Osteocyte (in vitro differentiated cells): ENCODE data around the gene BCL7A. TPM values are rescaled to one million over a fixed set of nuclear protein-coding genes. Genes with fewer than 3 reads are reported as not detected.

ENCODE experiments used
- DNase-seq: peaks from one replicate; pipeline ENCODE4 v3.0.0; 2021; ENCODE audit warnings: mixed read lengths; ENCODE audit not compliant: unreplicated experiment; ENCODE audit errors: extremely low spot score
- H3K27ac Mint-ChIP-seq: one replicate; pipeline ENCODE4 v1.8.0; 2021; ENCODE audit warnings: mild to moderate bottlenecking, mixed read lengths; ENCODE audit not compliant: unreplicated experiment
- H3K27me3 Mint-ChIP-seq: one replicate; pipeline ENCODE4 v1.8.0; 2021; ENCODE audit warnings: mixed read lengths; ENCODE audit not compliant: unreplicated experiment
- H3K36me3 Mint-ChIP-seq: one replicate; pipeline ENCODE4 v1.8.0; 2021; ENCODE audit warnings: mixed read lengths; ENCODE audit not compliant: unreplicated experiment
- H3K4me1 Mint-ChIP-seq: one replicate; pipeline ENCODE4 v1.8.0; 2021; ENCODE audit warnings: mixed read lengths; ENCODE audit not compliant: unreplicated experiment
- H3K4me3 Mint-ChIP-seq: one replicate; pipeline ENCODE4 v1.8.0; 2021; ENCODE audit warnings: mild to moderate bottlenecking, moderate library complexity, mixed read lengths; ENCODE audit not compliant: unreplicated experiment
- H3K9me3 Mint-ChIP-seq: one replicate; pipeline ENCODE4 v1.8.0; 2021; ENCODE audit warnings: mixed read lengths; ENCODE audit not compliant: unreplicated experiment
- total RNA-seq: library from RNA; stranded (reverse); gene quantifications from 2 replicates; pipeline ENCODE4 v1.2.1, GENCODE V29; 2021
- TF ChIP-seq, protein P1 (sequence below): fragments of 200-600 bp; sonication (generic); IDR thresholded peaks from 2 replicates; pipeline ENCODE4 v1.5.0; 2021; ENCODE audit warnings: antibody characterized with exemption, mild to moderate bottlenecking, moderate library complexity

The BCL7A gene
- total RNA-seq, 1 donor from 2014 or later: 10.0 TPM

DNA sequence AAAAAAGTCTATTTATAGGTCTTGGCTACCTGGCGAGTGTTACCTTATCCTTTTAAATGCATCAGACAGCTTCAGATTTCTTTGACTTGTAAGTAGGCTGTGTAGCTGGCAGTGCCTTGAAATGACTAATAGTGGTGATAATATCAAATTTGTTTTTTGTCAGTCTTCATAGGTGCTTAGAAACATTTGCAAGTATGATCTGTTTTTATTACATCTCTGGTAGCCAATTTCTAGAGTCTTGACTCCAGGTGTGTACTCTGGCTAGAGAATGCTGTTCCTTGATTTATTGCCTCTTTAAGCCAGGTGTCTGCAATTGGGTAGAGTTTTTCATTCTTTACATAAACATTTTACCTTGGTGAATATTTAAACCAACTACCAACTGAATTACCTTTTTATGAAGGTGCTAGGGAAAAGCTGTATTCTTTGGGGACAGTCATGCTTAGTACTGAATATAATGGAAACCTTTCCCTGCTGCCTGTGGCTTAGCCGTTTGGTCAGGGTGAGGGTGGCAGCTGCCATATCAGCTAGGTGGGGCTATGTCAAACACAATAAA is 89.5 kb downstream of the BCL7A start:
- no peaks in the 10 kb centered on the region for H3K9me3 Mint-ChIP-seq
- H3K36me3 Mint-ChIP-seq: no peaks in the 10 kb centered on the region
- H3K4me3 Mint-ChIP-seq: no peak overlapping the region
- H3K4me1 Mint-ChIP-seq: peaks cover 33% of the 10 kb centered on the region
- TF ChIP-seq, protein P1, sequence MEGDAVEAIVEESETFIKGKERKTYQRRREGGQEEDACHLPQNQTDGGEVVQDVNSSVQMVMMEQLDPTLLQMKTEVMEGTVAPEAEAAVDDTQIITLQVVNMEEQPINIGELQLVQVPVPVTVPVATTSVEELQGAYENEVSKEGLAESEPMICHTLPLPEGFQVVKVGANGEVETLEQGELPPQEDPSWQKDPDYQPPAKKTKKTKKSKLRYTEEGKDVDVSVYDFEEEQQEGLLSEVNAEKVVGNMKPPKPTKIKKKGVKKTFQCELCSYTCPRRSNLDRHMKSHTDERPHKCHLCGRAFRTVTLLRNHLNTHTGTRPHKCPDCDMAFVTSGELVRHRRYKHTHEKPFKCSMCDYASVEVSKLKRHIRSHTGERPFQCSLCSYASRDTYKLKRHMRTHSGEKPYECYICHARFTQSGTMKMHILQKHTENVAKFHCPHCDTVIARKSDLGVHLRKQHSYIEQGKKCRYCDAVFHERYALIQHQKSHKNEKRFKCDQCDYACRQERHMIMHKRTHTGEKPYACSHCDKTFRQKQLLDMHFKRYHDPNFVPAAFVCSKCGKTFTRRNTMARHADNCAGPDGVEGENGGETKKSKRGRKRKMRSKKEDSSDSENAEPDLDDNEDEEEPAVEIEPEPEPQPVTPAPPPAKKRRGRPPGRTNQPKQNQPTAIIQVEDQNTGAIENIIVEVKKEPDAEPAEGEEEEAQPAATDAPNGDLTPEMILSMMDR: no peak
- H3K27ac Mint-ChIP-seq: no peak overlapping the region
- no peak for DNase-seq
- no peaks in the 10 kb centered on the region for H3K27me3 Mint-ChIP-seq

Other genes starting within 250 kb of the BCL7A start
- gene RHOF, start 228.2 kb upstream of the BCL7A start, total RNA-seq: 11.3 and 11.9 TPM in 2 replicates
- gene SETD1B, start 217.9 kb upstream of the BCL7A start, total RNA-seq: 21.0 and 21.8 TPM in 2 replicates
- gene HPD, start 163.0 kb upstream of the BCL7A start, total RNA-seq: not detected in 2 replicates
- gene PSMD9, start 133.1 kb upstream of the BCL7A start, total RNA-seq: 58.0 and 63.5 TPM in 2 replicates
- 2.4 and 2.6 TPM in 2 replicates for gene CFAP251, start 103.3 kb upstream of the BCL7A start, total RNA-seq
- 51.8 and 54.5 TPM in 2 replicates for gene MLXIP, start 56.9 kb downstream of the BCL7A start, total RNA-seq
- not detected in 2 replicates for gene IL31, start 152.3 kb downstream of the BCL7A start, total RNA-seq
- 1.0 and 2.0 TPM in 2 replicates for gene LRRC43, start 161.2 kb downstream of the BCL7A start, total RNA-seq
- 0.21 and 0.64 TPM in 2 replicates for gene B3GNT4, start 181.8 kb downstream of the BCL7A start, total RNA-seq
- gene DIABLO, start 204.2 kb downstream of the BCL7A start, total RNA-seq: 51.5 and 61.1 TPM in 2 replicates
- gene VPS33A, start 244.6 kb downstream of the BCL7A start, total RNA-seq: 22.2 and 23.1 TPM in 2 replicates